ENCODE measurements around the gene HCN2.

HCN2 gene

DNA sequence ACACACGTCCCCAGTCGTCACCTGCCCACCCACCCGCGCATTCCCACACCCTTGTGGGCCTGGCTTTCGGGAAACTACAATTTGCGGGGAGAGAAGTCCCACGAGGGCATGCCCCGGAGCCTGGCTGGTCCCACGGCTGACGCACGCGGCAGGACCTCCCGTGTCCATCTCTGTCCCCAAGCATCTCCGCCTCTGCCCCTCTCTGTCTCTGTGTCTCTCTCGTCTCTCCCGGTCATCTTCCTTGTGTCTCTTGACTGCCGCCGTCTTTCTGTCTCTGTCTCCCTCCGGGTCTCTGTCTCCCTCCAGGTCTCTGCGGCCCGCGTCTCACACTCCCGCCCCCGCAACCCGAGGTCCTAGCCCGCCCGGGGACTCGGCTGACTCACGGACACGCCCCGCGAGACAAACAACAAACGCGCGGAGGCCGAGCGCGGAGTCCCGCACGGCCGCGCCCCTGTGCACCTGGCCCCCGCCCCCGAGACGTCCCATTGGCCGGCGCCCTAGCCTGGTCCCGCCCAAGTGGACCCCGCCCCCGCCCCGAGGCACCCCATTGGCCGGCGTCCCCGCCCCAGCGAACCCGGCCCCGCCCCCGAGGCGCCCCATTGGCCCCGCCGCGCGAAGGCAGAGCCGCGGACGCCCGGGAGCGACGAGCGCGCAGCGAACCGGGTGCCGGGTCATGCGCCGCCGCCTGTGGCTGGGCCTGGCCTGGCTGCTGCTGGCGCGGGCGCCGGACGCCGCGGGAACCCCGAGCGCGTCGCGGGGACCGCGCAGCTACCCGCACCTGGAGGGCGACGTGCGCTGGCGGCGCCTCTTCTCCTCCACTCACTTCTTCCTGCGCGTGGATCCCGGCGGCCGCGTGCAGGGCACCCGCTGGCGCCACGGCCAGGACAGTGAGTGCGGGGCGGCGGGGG is 49.8 kb downstream of the HCN2 start, which contains the start of gene FGF22 (continued):
- TF ChIP-seq, protein P1, sequence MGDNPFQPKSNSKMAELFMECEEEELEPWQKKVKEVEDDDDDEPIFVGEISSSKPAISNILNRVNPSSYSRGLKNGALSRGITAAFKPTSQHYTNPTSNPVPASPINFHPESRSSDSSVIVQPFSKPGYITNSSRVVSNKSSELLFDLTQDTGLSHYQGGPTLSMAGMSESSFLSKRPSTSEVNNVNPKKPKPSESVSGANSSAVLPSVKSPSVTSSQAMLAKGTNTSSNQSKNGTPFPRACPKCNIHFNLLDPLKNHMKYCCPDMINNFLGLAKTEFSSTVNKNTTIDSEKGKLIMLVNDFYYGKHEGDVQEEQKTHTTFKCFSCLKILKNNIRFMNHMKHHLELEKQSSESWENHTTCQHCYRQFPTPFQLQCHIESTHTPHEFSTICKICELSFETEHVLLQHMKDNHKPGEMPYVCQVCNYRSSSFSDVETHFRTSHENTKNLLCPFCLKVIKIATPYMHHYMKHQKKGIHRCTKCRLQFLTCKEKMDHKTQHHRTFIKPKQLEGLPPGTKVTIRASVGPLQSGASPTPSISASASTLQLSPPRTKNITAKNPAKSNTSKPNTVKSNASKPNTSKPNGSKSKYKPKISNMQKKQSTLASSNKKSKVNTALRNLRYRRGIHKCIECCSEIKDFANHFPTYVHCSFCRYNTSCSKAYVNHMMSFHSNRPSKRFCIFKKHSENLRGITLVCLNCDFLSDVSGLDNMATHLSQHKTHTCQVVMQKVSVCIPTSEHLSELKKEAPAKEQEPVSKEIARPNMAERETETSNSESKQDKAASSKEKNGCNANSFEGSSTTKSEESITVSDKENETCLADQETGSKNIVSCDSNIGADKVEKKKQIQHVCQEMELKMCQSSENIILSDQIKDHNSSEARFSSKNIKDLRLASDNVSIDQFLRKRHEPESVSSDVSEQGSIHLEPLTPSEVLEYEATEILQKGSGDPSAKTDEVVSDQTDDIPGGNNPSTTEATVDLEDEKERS (tag by site-specific recombination; IDR thresholded peaks at IDR 0.05) = no peak
- no peak for TF ChIP-seq ZSCAN30 (tag by site-specific recombination; IDR thresholded peaks at IDR 0.05)
- no peak for TF ChIP-seq ZNF184 (tag by site-specific recombination; IDR thresholded peaks at IDR 0.05)
- TF ChIP-seq, protein P2, sequence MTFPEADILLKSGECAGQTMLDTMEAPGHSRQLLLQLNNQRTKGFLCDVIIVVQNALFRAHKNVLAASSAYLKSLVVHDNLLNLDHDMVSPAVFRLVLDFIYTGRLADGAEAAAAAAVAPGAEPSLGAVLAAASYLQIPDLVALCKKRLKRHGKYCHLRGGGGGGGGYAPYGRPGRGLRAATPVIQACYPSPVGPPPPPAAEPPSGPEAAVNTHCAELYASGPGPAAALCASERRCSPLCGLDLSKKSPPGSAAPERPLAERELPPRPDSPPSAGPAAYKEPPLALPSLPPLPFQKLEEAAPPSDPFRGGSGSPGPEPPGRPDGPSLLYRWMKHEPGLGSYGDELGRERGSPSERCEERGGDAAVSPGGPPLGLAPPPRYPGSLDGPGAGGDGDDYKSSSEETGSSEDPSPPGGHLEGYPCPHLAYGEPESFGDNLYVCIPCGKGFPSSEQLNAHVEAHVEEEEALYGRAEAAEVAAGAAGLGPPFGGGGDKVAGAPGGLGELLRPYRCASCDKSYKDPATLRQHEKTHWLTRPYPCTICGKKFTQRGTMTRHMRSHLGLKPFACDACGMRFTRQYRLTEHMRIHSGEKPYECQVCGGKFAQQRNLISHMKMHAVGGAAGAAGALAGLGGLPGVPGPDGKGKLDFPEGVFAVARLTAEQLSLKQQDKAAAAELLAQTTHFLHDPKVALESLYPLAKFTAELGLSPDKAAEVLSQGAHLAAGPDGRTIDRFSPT (tag by site-specific recombination; IDR thresholded peaks at IDR 0.05) = no peak
- no peak for TF ChIP-seq ZNF701 (tag by site-specific recombination; IDR thresholded peaks at IDR 0.05)
- TF ChIP-seq ZNF138 (tag by site-specific recombination; IDR thresholded peaks at IDR 0.05; ENCODE audit: borderline replicate concordance) = no peak
- TF ChIP-seq ZNF645 (tag by site-specific recombination; IDR thresholded peaks at IDR 0.05) = peak; percentile 62; the same call in 1 of the 2 replicates
- TF ChIP-seq REPIN1 (tag by site-specific recombination; IDR thresholded peaks at IDR 0.05; ENCODE audit: low read depth) = no peak
- TF ChIP-seq ZBTB10 (tag by site-specific recombination; IDR thresholded peaks at IDR 0.05) = no peak
- no peak for TF ChIP-seq ZNF571 (tag by site-specific recombination; IDR thresholded peaks at IDR 0.05)
- TF ChIP-seq, protein P3, sequence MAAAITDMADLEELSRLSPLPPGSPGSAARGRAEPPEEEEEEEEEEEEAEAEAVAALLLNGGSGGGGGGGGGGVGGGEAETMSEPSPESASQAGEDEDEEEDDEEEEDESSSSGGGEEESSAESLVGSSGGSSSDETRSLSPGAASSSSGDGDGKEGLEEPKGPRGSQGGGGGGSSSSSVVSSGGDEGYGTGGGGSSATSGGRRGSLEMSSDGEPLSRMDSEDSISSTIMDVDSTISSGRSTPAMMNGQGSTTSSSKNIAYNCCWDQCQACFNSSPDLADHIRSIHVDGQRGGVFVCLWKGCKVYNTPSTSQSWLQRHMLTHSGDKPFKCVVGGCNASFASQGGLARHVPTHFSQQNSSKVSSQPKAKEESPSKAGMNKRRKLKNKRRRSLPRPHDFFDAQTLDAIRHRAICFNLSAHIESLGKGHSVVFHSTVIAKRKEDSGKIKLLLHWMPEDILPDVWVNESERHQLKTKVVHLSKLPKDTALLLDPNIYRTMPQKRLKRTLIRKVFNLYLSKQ (tag by site-specific recombination; IDR thresholded peaks at IDR 0.05; ENCODE audit: borderline replicate concordance) = no peak
- 0 out of 2 replicates have a peak, but pooled peaks have one; percentile 16 for TF ChIP-seq GLIS1 (tag by site-specific recombination; IDR thresholded peaks at IDR 0.05)
- TF ChIP-seq ZBTB17 (tag by site-specific recombination; IDR thresholded peaks at IDR 0.05) = no peak
- TF ChIP-seq KLF9 (tag by site-specific recombination; IDR thresholded peaks at IDR 0.05; ENCODE audit: low read depth) = peak; percentile 75
- no peak for TF ChIP-seq GLI2 (tag by site-specific recombination; IDR thresholded peaks at IDR 0.05; ENCODE audit: borderline replicate concordance, low read depth)
- TF ChIP-seq ZNF324 (tag by site-specific recombination; IDR thresholded peaks at IDR 0.05) = no peak
- TF ChIP-seq ZNF211 (tag by site-specific recombination; IDR thresholded peaks at IDR 0.05; ENCODE audit: low read depth) = no peak
- no peak for TF ChIP-seq BCL11A (tag by site-specific recombination; IDR thresholded peaks at IDR 0.05; ENCODE audit: low read depth)
- TF ChIP-seq ZNF560 (tag by site-specific recombination; IDR thresholded peaks at IDR 0.05; ENCODE audit: borderline replicate concordance) = no peak
- TF ChIP-seq ZNF335 (tag by site-specific recombination; conservative IDR thresholded peaks at IDR 0.05) = peak; percentile 36; the same call in 1 of the 2 replicates
- peak; percentile 77 for TF ChIP-seq KLF1 (tag by site-specific recombination; IDR thresholded peaks at IDR 0.05)
- TF ChIP-seq KLF10 (tag by site-specific recombination; IDR thresholded peaks at IDR 0.05) = peak; percentile 77
- TF ChIP-seq ZNF202 (tag by site-specific recombination; IDR thresholded peaks at IDR 0.05; ENCODE audit: borderline replicate concordance) = no peak
- no peak for TF ChIP-seq TCF7L2 (IDR thresholded peaks at IDR 0.05; ENCODE audit: borderline replicate concordance, low read depth, low read length)
- TF ChIP-seq ZNF624 (tag by site-specific recombination; IDR thresholded peaks at IDR 0.05) = no peak
